GM12878 (cell line): ENCODE measurements around the gene NPR2. TPM values are rescaled to one million over a fixed set of nuclear protein-coding genes. Genes with fewer than 3 reads are reported as not detected.

Source experiments
- BCL3 ChIP-seq: IDR thresholded peaks from 2 replicates; pipeline ENCODE4 v1.6.1; 2011; ENCODE audit warnings: borderline replicate concordance, low read depth, mild to moderate bottlenecking, moderate library complexity, low read length; ENCODE audit not compliant: insufficient read depth, poor library complexity, severe bottlenecking
- BCLAF1 ChIP-seq: fragments of 450-650 bp; IDR thresholded peaks from 2 replicates; pipeline ENCODE4 v1.6.1; 2017; ENCODE audit warnings: antibody characterized with exemption, mild to moderate bottlenecking, moderate library complexity
- JUND ChIP-seq: IDR thresholded peaks from 2 replicates; pipeline ENCODE4 v1.6.1; 2012; ENCODE audit warnings: low read depth, mild to moderate bottlenecking, low read length, improper control_type of control experiment, moderate library complexity
- MAX ChIP-seq: IDR thresholded peaks from 2 replicates; pipeline ENCODE4 v1.6.1; 2012; ENCODE audit warnings: low read depth, low read length, improper control_type of control experiment
- MEF2A ChIP-seq: IDR thresholded peaks from 2 replicates; pipeline ENCODE4 v1.6.1; 2011; ENCODE audit warnings: low read depth, mild to moderate bottlenecking, low read length, moderate library complexity; ENCODE audit not compliant: insufficient read depth
- RAD51 ChIP-seq: fragments of 450-650 bp; IDR thresholded peaks from 2 replicates; pipeline ENCODE4 v1.6.1; 2016; ENCODE audit warnings: moderate library complexity, mild to moderate bottlenecking, inconsistent platforms
- RFX5 ChIP-seq: IDR thresholded peaks from 2 replicates; pipeline ENCODE4 v1.6.1; 2011; ENCODE audit warnings: low read depth, low read length, improper control_type of control experiment
- RUNX3 ChIP-seq: IDR thresholded peaks from 2 replicates; pipeline ENCODE4 v1.6.1; 2012; ENCODE audit warnings: low read length, inconsistent platforms
- ZBED1 ChIP-seq: IDR thresholded peaks from 2 replicates; pipeline ENCODE4 v1.6.1; 2016; ENCODE audit warnings: borderline replicate concordance
- polyA plus RNA-seq, 11 experiments: library from polyadenylated mRNA; depleted of rRNA in 4 of 11; unstranded in 6 of 11; stranded (reverse) in 5 of 11; fragments of >200 nt; fragmentation: Nextera tagmentation in 4 of 11; fragmentation: Illumina TruSeq in 1 of 11; extraction: Ambion mirVana in 4 of 11; extraction: Trizol in 1 of 11; gene quantifications; 1 replicate in 1 of 11; 2 replicates in 10 of 11; pipeline versions ENCODE4 v1.2.1 to v1.2.3, GENCODE V29; 2011 to 2016; ENCODE audit warnings: inconsistent platforms in 2 of 11, missing spikeins in 2 of 11, low read depth in 1 of 11
- total RNA-seq, 4 experiments: library from RNA; depleted of rRNA in 3 of 4; stranded (reverse); fragments of >200 nt in 3 of 4; fragmentation: Illumina TruSeq in 1 of 4; extraction: Trizol in 1 of 4; gene quantifications; 2 replicates each; pipeline versions ENCODE4 v1.2.1 to v1.2.3, GENCODE V29; 2013 to 2021

Gene NPR2
- total and polyA plus RNA-seq, 10 of the 15 experiments (the other 5 are each of a cell fraction or from before 2014, with no cell fraction given), result 2.0 to 20.9 (median 6.8) TPM

- TF ChIP-seq BCLAF1 (no peak), RUNX3 (no peak), MAX (no peak), JUND (no peak), BCL3 (no peak), RFX5 (no peak), MEF2A (no peak), RAD51 (no peak), ZBED1 (no peak)
Measured at GRCh38 chr9:35755071-35755470, 36.3 kb upstream of the NPR2 start (continued).
